ENCODE results near the gene HAGHL. TPM values are rescaled to one million over a fixed set of nuclear protein-coding genes. Genes with fewer than 3 reads are reported as not detected.

The HAGHL gene
- total and polyA plus RNA-seq, 2 experiments from 2014 or later: 21.6 to 35.3 TPM

- TF ChIP-seq, protein P1, sequence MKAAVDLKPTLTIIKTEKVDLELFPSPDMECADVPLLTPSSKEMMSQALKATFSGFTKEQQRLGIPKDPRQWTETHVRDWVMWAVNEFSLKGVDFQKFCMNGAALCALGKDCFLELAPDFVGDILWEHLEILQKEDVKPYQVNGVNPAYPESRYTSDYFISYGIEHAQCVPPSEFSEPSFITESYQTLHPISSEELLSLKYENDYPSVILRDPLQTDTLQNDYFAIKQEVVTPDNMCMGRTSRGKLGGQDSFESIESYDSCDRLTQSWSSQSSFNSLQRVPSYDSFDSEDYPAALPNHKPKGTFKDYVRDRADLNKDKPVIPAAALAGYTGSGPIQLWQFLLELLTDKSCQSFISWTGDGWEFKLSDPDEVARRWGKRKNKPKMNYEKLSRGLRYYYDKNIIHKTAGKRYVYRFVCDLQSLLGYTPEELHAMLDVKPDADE (IDR thresholded peaks at IDR 0.05): no peak
- TF ChIP-seq NANOG (IDR thresholded peaks at IDR 0.05; ENCODE audit: borderline replicate concordance) (no peak), EZH2 (IDR thresholded peaks at IDR 0.05; ENCODE audit: low read depth, unreplicated experiment) (no peak), EZH2phosphoT487 (IDR thresholded peaks at IDR 0.05; ENCODE audit: unreplicated experiment) (no peak), ZNF331 (CRISPR knock-in tag; IDR thresholded peaks at IDR 0.05; ENCODE audit: low read depth) (no peak)
Measured at GRCh38 chr16:747978-748746, 21.3 kb downstream of the HAGHL start (continued).

DNA sequence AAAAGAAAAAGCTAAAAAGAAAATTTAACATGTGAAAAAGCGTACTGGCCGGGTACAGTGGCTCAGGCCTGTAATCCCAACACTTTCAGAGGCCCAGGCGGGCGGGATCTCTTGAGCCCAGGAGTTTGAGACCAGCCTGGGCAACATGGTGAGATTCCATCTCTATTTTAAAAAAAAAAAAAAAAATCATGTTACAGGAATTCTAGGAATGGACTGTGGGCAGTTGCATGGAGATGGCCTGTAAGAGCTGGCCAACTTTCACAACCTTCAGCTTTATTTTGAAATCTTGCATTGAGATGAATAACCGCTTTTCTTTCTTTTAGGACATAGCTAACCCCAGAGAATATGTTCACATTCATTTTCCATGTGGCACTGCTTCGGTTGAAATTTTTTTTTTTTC, 22.1 kb downstream of the HAGHL start:
- ATAC-seq (no peak), DNase-seq (ENCODE audit: low spot score) (no peak)
- no peaks in the 10 kb centered on the region for H3K27me3 ChIP-seq (ENCODE audit: insufficient read depth)
- TF ChIP-seq ZNF331 (CRISPR knock-in tag; IDR thresholded peaks at IDR 0.05; ENCODE audit: low read depth): no peak
- no peak for TF ChIP-seq POLR2AphosphoS5 (IDR thresholded peaks at IDR 0.05; ENCODE audit: low read depth)
- 0 out of 2 replicates have a peak, but pooled peaks cover 5% of the 10 kb centered on the region for H3F3A ChIP-seq (replicated peaks; ENCODE audit: low read depth)
- Mint-ChIP-seq H3K27me3 (ENCODE audit: insufficient read depth, low read depth, poor library complexity) (peaks cover 16% of the 10 kb centered on the region), H3K4me3 (no peak overlapping the region), H3K9me3 (no peaks in the 10 kb centered on the region; the same call in 2 of the 3 replicates), H3K27ac (no peak overlapping the region), H3K36me3 (ENCODE audit: low read depth) (no peaks in the 10 kb centered on the region), H3K4me1 (peaks cover 21% of the 10 kb centered on the region)
- no peak overlapping the region for H3K4me2 ChIP-seq
- no peaks in the 10 kb centered on the region for H3K36me3 ChIP-seq (ENCODE audit: insufficient read depth)
- peaks cover 5% of the 10 kb centered on the region for H3K4me1 ChIP-seq (ENCODE audit: insufficient read depth)
- H4K20me1 ChIP-seq (replicated peaks; ENCODE audit: insufficient read depth): no peaks in the 10 kb centered on the region
- no peaks in the 10 kb centered on the region for H3K79me2 ChIP-seq (replicated peaks; ENCODE audit: insufficient read depth)
- H3K9me2 ChIP-seq (ENCODE audit: insufficient read depth): no peaks in the 10 kb centered on the region
- no peak overlapping the region for H3K4me3 ChIP-seq
- H2AFZ ChIP-seq: no peak overlapping the region
- no peak overlapping the region for H3K27ac ChIP-seq (ENCODE audit: low read depth)

- no peak overlapping the region for H3K27ac ChIP-seq (ENCODE audit: low read depth)
- H3K36me3 Mint-ChIP-seq (ENCODE audit: low read depth): no peaks in the 10 kb centered on the region
- no peaks in the 10 kb centered on the region for H3K27me3 ChIP-seq (ENCODE audit: insufficient read depth)
- H3K9me3 Mint-ChIP-seq: no peaks in the 10 kb centered on the region; the same call in 2 of the 3 replicates
- no peak for ATAC-seq
- peaks cover 19% of the 10 kb centered on the region for H3K27me3 Mint-ChIP-seq (ENCODE audit: insufficient read depth, low read depth, poor library complexity)
- no peaks in the 10 kb centered on the region for H3K9me2 ChIP-seq (ENCODE audit: insufficient read depth)
- H3K36me3 ChIP-seq (ENCODE audit: insufficient read depth): no peaks in the 10 kb centered on the region
- no peak overlapping the region for H3K27ac Mint-ChIP-seq
- H4K20me1 ChIP-seq (replicated peaks; ENCODE audit: insufficient read depth): no peaks in the 10 kb centered on the region
- no peak overlapping the region for H3K4me2 ChIP-seq
- H3K4me3 ChIP-seq: no peak overlapping the region
- H3K4me1 Mint-ChIP-seq: peaks cover 21% of the 10 kb centered on the region
- H2AFZ ChIP-seq: no peak overlapping the region
- H3K4me3 Mint-ChIP-seq: no peak overlapping the region
- H3K79me2 ChIP-seq (replicated peaks; ENCODE audit: insufficient read depth): no peaks in the 10 kb centered on the region
- H3K4me1 ChIP-seq (ENCODE audit: insufficient read depth): peaks cover 5% of the 10 kb centered on the region
- H3F3A ChIP-seq (replicated peaks; ENCODE audit: low read depth): 0 out of 2 replicates have a peak, but pooled peaks cover 5% of the 10 kb centered on the region
- DNase-seq (ENCODE audit: low spot score): no peak
- TF ChIP-seq EZH2phosphoT487 (IDR thresholded peaks at IDR 0.05; ENCODE audit: unreplicated experiment) (no peak), CREB1 (CRISPR knock-in tag; IDR thresholded peaks at IDR 0.05; ENCODE audit: low read depth) (no peak), ZNF331 (CRISPR knock-in tag; IDR thresholded peaks at IDR 0.05; ENCODE audit: low read depth) (no peak), EZH2 (IDR thresholded peaks at IDR 0.05; ENCODE audit: low read depth, unreplicated experiment) (no peak), JUNB (IDR thresholded peaks at IDR 0.05; ENCODE audit: unreplicated experiment) (no peak), REST (IDR thresholded peaks at IDR 0.05; ENCODE audit: unreplicated experiment) (no peak), ZNF114 (CRISPR knock-in tag; IDR thresholded peaks at IDR 0.05) (no peak), POLR2AphosphoS5 (IDR thresholded peaks at IDR 0.05; ENCODE audit: low read depth) (no peak), STAT1 (IDR thresholded peaks at IDR 0.05; ENCODE audit: unreplicated experiment) (no peak)
- TF ChIP-seq, protein P2, sequence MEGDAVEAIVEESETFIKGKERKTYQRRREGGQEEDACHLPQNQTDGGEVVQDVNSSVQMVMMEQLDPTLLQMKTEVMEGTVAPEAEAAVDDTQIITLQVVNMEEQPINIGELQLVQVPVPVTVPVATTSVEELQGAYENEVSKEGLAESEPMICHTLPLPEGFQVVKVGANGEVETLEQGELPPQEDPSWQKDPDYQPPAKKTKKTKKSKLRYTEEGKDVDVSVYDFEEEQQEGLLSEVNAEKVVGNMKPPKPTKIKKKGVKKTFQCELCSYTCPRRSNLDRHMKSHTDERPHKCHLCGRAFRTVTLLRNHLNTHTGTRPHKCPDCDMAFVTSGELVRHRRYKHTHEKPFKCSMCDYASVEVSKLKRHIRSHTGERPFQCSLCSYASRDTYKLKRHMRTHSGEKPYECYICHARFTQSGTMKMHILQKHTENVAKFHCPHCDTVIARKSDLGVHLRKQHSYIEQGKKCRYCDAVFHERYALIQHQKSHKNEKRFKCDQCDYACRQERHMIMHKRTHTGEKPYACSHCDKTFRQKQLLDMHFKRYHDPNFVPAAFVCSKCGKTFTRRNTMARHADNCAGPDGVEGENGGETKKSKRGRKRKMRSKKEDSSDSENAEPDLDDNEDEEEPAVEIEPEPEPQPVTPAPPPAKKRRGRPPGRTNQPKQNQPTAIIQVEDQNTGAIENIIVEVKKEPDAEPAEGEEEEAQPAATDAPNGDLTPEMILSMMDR (conservative IDR thresholded peaks at IDR 0.05; ENCODE audit: low read depth in 2 of 2): no peak
- TF ChIP-seq, protein P1 (IDR thresholded peaks at IDR 0.05): no peak
Measured at GRCh38 chr16:750485-750884, 23.6 kb downstream of the HAGHL start.
